Heart right ventricle (tissue), 16 donors: ENCODE data around the gene PDE1C. TPM values are rescaled to one million over a fixed set of nuclear protein-coding genes. Genes with fewer than 3 reads are reported as not detected.
"Not testable (repeated sequence)": the region's sequence is repeated elsewhere in the genome, so short reads cannot be mapped to it uniquely, and the experiment has no call there.

ENCODE experiments used
- ATAC-seq, 8 donors: fragments of 200-7000 bp; cut with Tn5 transposase; one replicate each; pipeline ENCODE4 v1.9.1; 2020; ENCODE audit warnings: mild to moderate bottlenecking in 8 of 8, moderate library complexity in 8 of 8, moderate number of reproducible peaks in 1 of 8
- DNase-seq, 2 donors: peaks; one replicate each; pipeline ENCODE4 v3.0.0-alpha.2; 2020
- H3K27ac ChIP-seq, 10 donors: fragments of 200-600 bp; sonication (generic) in 2 of 10; one replicate each; pipeline versions ENCODE4 v1.5.0 to v1.8.0; 2020 to 2022; ENCODE audit warnings: mild to moderate bottlenecking in 3 of 10
- H3K27me3 ChIP-seq, 7 donors: fragments of 200-600 bp; one replicate each; pipeline ENCODE4 v1.8.0; 2021 to 2022; ENCODE audit warnings: mild to moderate bottlenecking in 2 of 7
- H3K36me3 ChIP-seq, 9 donors: fragments of 200-600 bp; sonication (generic) in 1 of 9; one replicate each; pipeline versions ENCODE4 v1.5.0 to v1.8.0; 2020 to 2022; ENCODE audit warnings: mild to moderate bottlenecking in 2 of 9
- H3K4me1 ChIP-seq, 9 donors: fragments of 200-600 bp; sonication (generic) in 1 of 9; one replicate each; pipeline versions ENCODE4 v1.5.0 to v1.8.0; 2020 to 2022; ENCODE audit warnings: mild to moderate bottlenecking in 4 of 9
- H3K4me3 ChIP-seq, 10 donors: fragments of 200-600 bp; sonication (generic) in 2 of 10; one replicate each; pipeline versions ENCODE4 v1.5.0 to v1.8.0; 2020 to 2022; ENCODE audit warnings: mild to moderate bottlenecking in 7 of 10, moderate library complexity in 2 of 10
- H3K9me3 ChIP-seq, 11 donors: fragments of 200-600 bp in 10 of 11; sonication (generic) in 2 of 11; one replicate each; pipeline versions ENCODE4 v1.5.0 to v1.8.0; 2013 to 2022; ENCODE audit warnings: mild to moderate bottlenecking in 2 of 11, control low read depth in 1 of 11, moderate library complexity in 1 of 11
- CTCF ChIP-seq, 9 donors: fragments of 200-600 bp; sonication (generic) in 2 of 9; IDR thresholded peaks; one replicate each; pipeline versions ENCODE4 v1.5.0 to v1.8.0; 2021 to 2022; ENCODE audit warnings: antibody characterized with exemption in 9 of 9, mild to moderate bottlenecking in 5 of 9, moderate library complexity in 1 of 9
- WGBS, 2 donors: extraction: QIAGEN DNeasy Blood & Tissue Kit; methylation state at CpG; one replicate each; pipeline ENCODE4 v1.1.7; 2013; ENCODE audit warnings: inconsistent platforms in 1 of 2; 5-methylcytosine and 5-hydroxymethylcytosine counted together
- intact Hi-C, 10 donors: fragments of 100-400 bp; cut with DNase I; formaldehyde crosslinking; loops; one replicate each; pipeline versions ENCODE4 v1.11.1 to v1.14.2; 2022
- polyA plus RNA-seq, 2 donors: library from polyadenylated mRNA; stranded (reverse); fragments of 200-250 nt; gene quantifications; one replicate each; pipeline ENCODE4 v1.2.3, GENCODE V29; 2013
- total RNA-seq, 10 donors: library from RNA; stranded (reverse); fragmentation: NEBNext Ultra II Directional in 3 of 10; extraction: Animal tissue kit (Norgen Biotek cat#: 25700) in 3 of 10; gene quantifications; one replicate each; pipeline versions ENCODE4 v1.2.1 to v1.2.4, GENCODE V29; 2021 to 2023
- donor health status: Arrhythmogenic right ventricular cardiomyopathy.
- donor health status: ischemic (EF 13 %, LVEDD 7.1; RV severe dilation, severe dysfunction).
- donor health status: healthy with polysubstance abuse.
- donor health status: DM: no; HTN: yes; CAD: no.
- donor health status: DM: no; HTN: no; CAD: no.
- donor health status: ischemic (EF 25% LVEDD 6.9; RV normal size, moderate dysfunction).
- donor health status: ischemic (EF 25% LVEDD 5.7; RV mildly dilated, moderate dysfunction).
- donor health status: healthy.
- donor health status: DM: yes; HTN: yes; CAD: no.
- donor health status: Ischemic cardiomyopathy.
- donor health status: ischemic (EF 35%, LVEDD 5.7; RV mildly dilated, moderate dysfunction).
- donor health status: nonischemic (EF 11% LVEDD 7.7; RV severe dilation, severe dysfunction).
- donor health status: DM: yes; HTN: yes; CAD: no.
- donor health status: PGD.
- donor health status: ischemic (EF 29% LVEDD 5.4; RV normal size, mild dysfunction).
- donor health status: nonischemic (EF 23%, LVEDD 6.1; RV moderate dilation, normal function).

PDE1C gene
- total and polyA plus RNA-seq, 12 donors, result 11.7 to 315 (median 175) TPM

GRCh38 chr7:32088451-32088881 lies 18.3 kb upstream of the PDE1C start:
- DNase-seq (peak in 1 of 2 donors; percentile 15), ATAC-seq (peak in 5 of 8 donors; percentile 19 to 69 (median 62))
- peaks cover 6 to 45% (median 30%) of the 10 kb centered on the region in 9 donors for H3K4me1 ChIP-seq
- intact Hi-C loops, result no loop called here
- peaks cover 0 to 3% (median 0%) of the 10 kb centered on the region in 11 donors for H3K9me3 ChIP-seq
- H3K4me3 ChIP-seq, result no peak overlapping the region
- 37 to 49% methylated on average over 18 of the region's 18 CpGs for WGBS, 2 donors
- no peaks in the 10 kb centered on the region for H3K27me3 ChIP-seq
- no peaks in the 10 kb centered on the region for H3K36me3 ChIP-seq
- TF ChIP-seq CTCF (IDR thresholded peaks at IDR 0.05), result no peak
- peak overlapping the region in 9 of 10 donors; percentile 36 to 70 (median 61) for H3K27ac ChIP-seq

- H3K27me3 ChIP-seq, result no peaks in the 10 kb centered on the region
- intact Hi-C loops, result loop anchor here in 3 of 10 donors (10.0 kb wide), 2 partner anchors 75 to 195 kb away; no protein-coding TSS in a partner anchor
- H3K9me3 ChIP-seq, result no peaks in the 10 kb centered on the region
- no peaks in the 10 kb centered on the region for H3K36me3 ChIP-seq
- no peak overlapping the region for H3K4me3 ChIP-seq
- 42 to 57% methylated on average over 6 of the region's 6 CpGs for WGBS, 2 donors
- peaks cover 3 to 43% (median 17%) of the 10 kb centered on the region in 9 donors for H3K4me1 ChIP-seq
- DNase-seq (peak; percentile 49 to 74), ATAC-seq (peak; percentile 81 to 98 (median 94))
- H3K27ac ChIP-seq, result peak overlapping the region in 9 of 10 donors; percentile 31 to 79 (median 69)
- TF ChIP-seq CTCF (IDR thresholded peaks at IDR 0.05), result peak in 2 of 9 donors; percentile 13
Observed at GRCh38 chr7:32079510-32079909, 9.3 kb upstream of the PDE1C start.

GRCh38 chr7:32078824-32079223 lies 8.6 kb upstream of the PDE1C start:
- no peak overlapping the region for H3K4me3 ChIP-seq
- 57 to 66% methylated on average over 2 of the region's 2 CpGs for WGBS, 2 donors
- DNase-seq (no peak), ATAC-seq (no peak)
- no peak for TF ChIP-seq CTCF (IDR thresholded peaks at IDR 0.05)
- no peaks in the 10 kb centered on the region for H3K36me3 ChIP-seq
- peak overlapping the region in 8 of 10 donors; percentile 31 to 79 (median 70) for H3K27ac ChIP-seq
- peaks cover 3 to 50% (median 20%) of the 10 kb centered on the region in 9 donors for H3K4me1 ChIP-seq
- intact Hi-C loops, result loop anchor here in 3 of 10 donors (10.0 kb wide), 2 partner anchors 76 to 194 kb away; no protein-coding TSS in a partner anchor
- no peaks in the 10 kb centered on the region for H3K9me3 ChIP-seq
- H3K27me3 ChIP-seq, result no peaks in the 10 kb centered on the region

- intact Hi-C loops, result loop anchor here in 3 of 10 donors (10.0 kb wide), 2 partner anchors 77 to 193 kb away; no protein-coding TSS in a partner anchor
Observed at GRCh38 chr7:32077806-32078205, 7.6 kb upstream of the PDE1C start.

GRCh38 chr7:32076802-32077201 lies 6.6 kb upstream of the PDE1C start:
- not testable (repeated sequence) for H3K36me3 ChIP-seq, DNase-seq, H3K9me3 ChIP-seq, H3K4me3 ChIP-seq, ATAC-seq
- peaks cover 0 to 12% (median 0%) of the 10 kb centered on the region in 7 donors for H3K27me3 ChIP-seq
- intact Hi-C loops, result loop anchor here in 3 of 10 donors (10.0 kb wide), 2 partner anchors 78 to 192 kb away; no protein-coding TSS in a partner anchor
- peak overlapping the region in 3 of 10 donors; percentile 20 to 51 (median 46) for H3K27ac ChIP-seq
- 76 to 84% methylated on average over 5 of the region's 5 CpGs for WGBS, 2 donors
- peaks cover 3 to 67% (median 26%) of the 10 kb centered on the region in 9 donors for H3K4me1 ChIP-seq

More at GRCh38 chr7:32077806-32078205, 7.6 kb upstream of the PDE1C start:
- no peak for ATAC-seq
- Histone ChIP-seq H3K27ac (peak overlapping the region in 7 of 10 donors; percentile 5 to 79 (median 55)), H3K9me3 (no peaks in the 10 kb centered on the region), H3K36me3 (no peaks in the 10 kb centered on the region), H3K4me1 (peaks cover 3 to 60% (median 26%) of the 10 kb centered on the region in 9 donors), H3K27me3 (peaks cover 0 to 2% (median 0%) of the 10 kb centered on the region in 7 donors), H3K4me3 (no peak overlapping the region)
- 57 to 63% methylated on average over 5 of the region's 5 CpGs for WGBS, 2 donors
- no peak for TF ChIP-seq CTCF (IDR thresholded peaks at IDR 0.05)
- DNase-seq, result no peak
